Mesothelial cell of epicardium (in vitro differentiated cells): ENCODE data around the gene VEGFB. TPM values are rescaled to one million over a fixed set of nuclear protein-coding genes. Genes with fewer than 3 reads are reported as not detected.

Source experiments
- DNase-seq, 2 experiments: peaks; one replicate each; pipeline ENCODE4 v3.0.0; 2021; ENCODE audit warnings: low spot score in 2 of 2; ENCODE audit not compliant: unreplicated experiment in 2 of 2
- H3K27ac Mint-ChIP-seq: 2 replicates; pipeline ENCODE4 v1.8.0; 2021; ENCODE audit warnings: mixed read lengths
- H3K27me3 Mint-ChIP-seq: 2 replicates; pipeline ENCODE4 v1.8.0; 2021; ENCODE audit warnings: low read depth, mixed read lengths
- H3K36me3 Mint-ChIP-seq: 2 replicates; pipeline ENCODE4 v1.8.0; 2021; ENCODE audit warnings: mixed read lengths
- H3K4me1 Mint-ChIP-seq: 2 replicates; pipeline ENCODE4 v1.8.0; 2021; ENCODE audit warnings: mixed read lengths
- H3K4me3 Mint-ChIP-seq: 2 replicates; pipeline ENCODE4 v1.8.0; 2021; ENCODE audit warnings: mild to moderate bottlenecking, moderate library complexity, mixed read lengths
- H3K9me3 Mint-ChIP-seq: 2 replicates; pipeline ENCODE4 v1.8.0; 2021; ENCODE audit warnings: mixed read lengths
- total RNA-seq: library from RNA; stranded (reverse); gene quantifications from 3 replicates; pipeline ENCODE4 v1.2.1, GENCODE V29; 2021
- TF ChIP-seq, protein P1 (sequence below): fragments of 200-600 bp; sonication (generic); IDR thresholded peaks from one replicate; pipeline ENCODE4 v1.5.0; 2021; ENCODE audit warnings: antibody characterized with exemption; ENCODE audit not compliant: unreplicated experiment

VEGFB gene
- total RNA-seq, 1 donor from 2014 or later, result 83.2 TPM

DNA sequence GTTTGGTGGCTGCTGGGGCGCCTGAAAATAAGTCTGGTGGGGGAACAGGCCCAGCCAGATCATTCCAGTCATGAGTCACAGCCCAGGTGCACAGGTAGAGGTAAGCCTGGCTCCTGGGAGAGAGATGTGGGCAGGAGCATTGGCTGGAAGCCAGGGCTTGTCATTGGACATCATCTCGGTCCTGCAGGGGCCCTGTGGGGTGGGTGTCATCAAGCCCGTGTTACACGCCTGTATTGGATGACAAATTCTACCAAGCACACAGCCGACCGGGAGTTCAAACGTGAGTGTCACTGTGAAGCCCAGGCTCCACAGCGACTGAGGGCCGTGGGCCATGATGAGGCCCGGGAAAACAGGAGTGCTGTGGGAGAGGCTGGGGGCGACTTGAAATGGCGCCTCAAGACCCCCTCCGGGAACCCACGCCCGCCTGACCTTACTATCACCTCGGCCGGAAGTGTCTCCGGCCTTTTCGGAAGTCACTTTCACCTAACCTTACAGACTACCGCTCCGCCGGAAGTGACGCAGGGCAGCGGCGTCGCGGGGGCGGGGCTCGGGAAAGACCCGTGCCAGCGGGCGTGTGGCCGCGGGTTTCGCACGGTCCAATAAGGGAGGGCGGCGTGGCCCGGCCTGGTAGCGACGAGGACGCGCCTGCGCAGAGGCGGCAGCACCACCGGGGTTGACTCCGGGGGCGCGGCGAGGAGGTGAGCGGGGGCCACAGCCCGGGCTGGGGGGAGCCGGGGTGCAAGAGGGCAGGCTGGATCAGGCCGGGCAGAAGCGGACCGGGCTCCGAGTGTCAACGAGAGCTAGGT lies 6.3 kb downstream of the VEGFB start, which contains the start of gene FKBP2:
Gene FKBP2, plus strand, starts transcription at position 661 of the 806 bp plus-strand sequence. CDS start 1,293 bp downstream, outside the sequence.
- H3K27ac Mint-ChIP-seq, result peak within 1 kb of the TSS; percentile 100
- DNase-seq, result peak; percentile 97 to 98
- TF ChIP-seq, protein P1, sequence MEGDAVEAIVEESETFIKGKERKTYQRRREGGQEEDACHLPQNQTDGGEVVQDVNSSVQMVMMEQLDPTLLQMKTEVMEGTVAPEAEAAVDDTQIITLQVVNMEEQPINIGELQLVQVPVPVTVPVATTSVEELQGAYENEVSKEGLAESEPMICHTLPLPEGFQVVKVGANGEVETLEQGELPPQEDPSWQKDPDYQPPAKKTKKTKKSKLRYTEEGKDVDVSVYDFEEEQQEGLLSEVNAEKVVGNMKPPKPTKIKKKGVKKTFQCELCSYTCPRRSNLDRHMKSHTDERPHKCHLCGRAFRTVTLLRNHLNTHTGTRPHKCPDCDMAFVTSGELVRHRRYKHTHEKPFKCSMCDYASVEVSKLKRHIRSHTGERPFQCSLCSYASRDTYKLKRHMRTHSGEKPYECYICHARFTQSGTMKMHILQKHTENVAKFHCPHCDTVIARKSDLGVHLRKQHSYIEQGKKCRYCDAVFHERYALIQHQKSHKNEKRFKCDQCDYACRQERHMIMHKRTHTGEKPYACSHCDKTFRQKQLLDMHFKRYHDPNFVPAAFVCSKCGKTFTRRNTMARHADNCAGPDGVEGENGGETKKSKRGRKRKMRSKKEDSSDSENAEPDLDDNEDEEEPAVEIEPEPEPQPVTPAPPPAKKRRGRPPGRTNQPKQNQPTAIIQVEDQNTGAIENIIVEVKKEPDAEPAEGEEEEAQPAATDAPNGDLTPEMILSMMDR, result no peak
- no peaks in the 10 kb centered on the region for H3K27me3 Mint-ChIP-seq
- peaks cover 3% of the 10 kb centered on the region for H3K36me3 Mint-ChIP-seq
- peaks cover 23% of the 10 kb centered on the region for H3K4me1 Mint-ChIP-seq
- H3K9me3 Mint-ChIP-seq, result no peaks in the 10 kb centered on the region
- peak within 1 kb of the TSS; percentile 90 for H3K4me3 Mint-ChIP-seq

DNA sequence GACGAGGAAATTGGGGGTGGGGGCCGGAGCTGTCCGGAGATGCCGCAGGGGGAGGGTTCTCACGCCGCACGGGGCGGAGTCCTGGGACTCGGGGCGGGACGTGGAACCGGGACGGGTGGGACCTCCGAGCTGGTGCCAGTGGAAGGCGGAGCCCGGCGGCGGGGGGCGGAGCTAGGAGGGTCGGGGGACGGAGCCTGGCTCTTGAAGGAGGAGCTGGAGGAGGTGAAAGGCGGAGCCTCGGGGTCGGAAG lies 6.8 kb downstream of the VEGFB start:
- no peaks in the 10 kb centered on the region for H3K9me3 Mint-ChIP-seq
- peak overlapping the region; percentile 90 for H3K4me3 Mint-ChIP-seq
- no peaks in the 10 kb centered on the region for H3K27me3 Mint-ChIP-seq
- TF ChIP-seq, protein P1, result no peak
- H3K4me1 Mint-ChIP-seq, result peaks cover 26% of the 10 kb centered on the region
- peak overlapping the region; percentile 100 for H3K27ac Mint-ChIP-seq
- DNase-seq, result peak in 1 of 2 experiments; percentile 100
- H3K36me3 Mint-ChIP-seq, result peaks cover 3% of the 10 kb centered on the region

DNA sequence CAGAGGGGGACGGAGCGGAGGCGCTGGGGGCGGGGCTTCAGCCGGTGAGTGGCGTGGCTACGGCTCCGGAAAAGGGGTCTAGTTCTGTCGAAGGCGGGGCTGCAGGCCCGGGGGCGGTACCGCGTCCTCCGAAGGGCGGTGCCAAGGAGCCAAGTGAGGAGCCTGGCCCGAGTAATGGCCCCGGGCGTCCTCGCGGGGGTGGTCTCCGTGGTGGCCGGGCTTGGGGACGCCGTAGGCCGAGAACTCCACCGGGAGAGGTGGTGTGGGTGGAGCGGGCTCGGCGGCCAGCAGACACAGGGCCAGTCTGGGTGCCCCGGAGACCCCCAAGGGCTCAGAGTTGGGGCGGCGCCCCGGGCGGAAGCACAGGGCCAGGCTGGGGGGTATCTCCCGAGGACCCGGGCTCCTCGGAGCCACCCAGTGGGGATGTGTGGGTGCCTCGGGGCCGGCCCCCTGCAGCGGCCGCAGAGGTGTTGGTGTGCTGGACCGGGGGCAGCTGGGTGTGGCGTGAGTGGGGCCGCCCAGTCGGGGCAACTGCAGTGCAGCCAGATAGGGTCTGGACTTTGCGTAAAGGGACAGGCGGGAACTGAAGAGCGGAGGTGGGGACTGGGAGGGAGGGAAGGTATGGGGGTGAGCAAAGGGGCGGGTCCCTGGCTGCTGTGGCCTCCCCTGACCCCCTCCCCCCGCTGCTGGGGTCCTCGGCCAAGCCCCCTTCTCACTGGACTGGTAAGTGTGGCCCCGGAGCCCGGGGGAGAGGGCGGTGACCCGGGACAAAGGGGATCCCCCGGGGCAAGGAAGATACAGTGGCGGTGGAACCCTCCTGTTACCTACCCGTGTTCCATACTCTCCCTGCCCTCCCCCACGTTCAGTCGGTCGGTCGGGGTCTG lies 7.3 kb downstream of the VEGFB start:
- Mint-ChIP-seq H3K27me3 (no peaks in the 10 kb centered on the region), H3K27ac (peak overlapping the region; percentile 100), H3K9me3 (no peaks in the 10 kb centered on the region), H3K36me3 (peaks cover 3% of the 10 kb centered on the region), H3K4me3 (peak overlapping the region; percentile 90), H3K4me1 (peaks cover 26% of the 10 kb centered on the region)
- TF ChIP-seq, protein P1, result no peak
- DNase-seq, result peak; percentile 48 to 100

DNA sequence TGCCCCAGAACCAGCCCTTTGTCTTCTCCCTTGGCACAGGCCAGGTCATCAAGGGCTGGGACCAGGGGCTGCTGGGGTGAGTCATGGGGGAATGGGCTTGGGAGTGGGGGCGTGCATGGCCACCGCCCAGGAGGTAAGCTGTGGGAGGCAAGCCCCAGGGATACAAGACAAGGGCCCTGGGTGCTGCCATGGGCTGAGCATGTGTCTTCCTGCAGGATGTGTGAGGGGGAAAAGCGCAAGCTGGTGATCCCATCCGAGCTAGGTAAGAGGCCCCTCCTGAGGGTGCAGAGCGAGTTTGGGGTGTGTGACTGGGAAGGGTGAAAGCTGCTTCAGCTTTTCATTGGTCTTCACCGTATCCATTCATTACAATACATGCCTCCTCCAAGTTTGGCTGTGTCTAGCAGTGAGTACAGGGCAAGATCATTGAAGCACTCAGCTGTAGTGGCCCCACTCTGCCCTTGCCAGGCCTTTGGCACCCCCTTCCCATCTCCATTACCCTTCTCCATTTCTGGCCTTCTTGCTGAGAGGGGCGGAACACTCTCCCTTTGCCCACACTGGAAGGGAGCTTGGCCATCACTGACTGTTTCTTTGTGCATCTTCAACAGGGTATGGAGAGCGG lies 9.0 kb downstream of the VEGFB start:
- TF ChIP-seq, protein P1, result no peak
- no peak for DNase-seq
- Mint-ChIP-seq H3K27me3 (no peaks in the 10 kb centered on the region), H3K9me3 (no peaks in the 10 kb centered on the region), H3K36me3 (no peaks in the 10 kb centered on the region), H3K4me1 (peaks cover 33% of the 10 kb centered on the region), H3K27ac (peak overlapping the region; percentile 36), H3K4me3 (peak overlapping the region; percentile 90)

DNA sequence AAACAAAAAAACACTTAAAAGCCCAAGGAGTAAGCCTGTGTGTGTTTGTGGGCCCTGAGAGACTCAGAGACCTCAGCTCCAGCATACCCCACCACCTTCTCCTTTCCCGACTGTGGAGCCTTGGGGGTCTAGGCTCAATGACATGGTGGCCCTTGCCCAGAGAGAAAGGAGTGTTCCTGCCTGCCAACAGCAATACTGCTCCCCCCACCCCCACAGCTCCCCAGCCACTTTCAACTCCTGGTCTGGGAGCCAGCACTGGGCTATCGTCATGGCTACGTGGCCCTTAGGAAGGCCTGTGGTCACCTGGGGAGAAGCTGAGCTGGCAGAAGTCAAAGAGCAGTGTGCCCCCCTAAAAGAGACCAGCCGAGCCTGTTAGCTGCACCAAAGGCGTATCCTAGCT lies 9.7 kb downstream of the VEGFB start:
- H3K36me3 Mint-ChIP-seq, result no peaks in the 10 kb centered on the region
- H3K27ac Mint-ChIP-seq, result no peak overlapping the region

More for the DNA sequence above, 9.7 kb downstream of the VEGFB start:
- Mint-ChIP-seq H3K4me3 (peak overlapping the region; percentile 90), H3K27me3 (no peaks in the 10 kb centered on the region), H3K4me1 (peaks cover 33% of the 10 kb centered on the region), H3K9me3 (no peaks in the 10 kb centered on the region)
- TF ChIP-seq, protein P1, result no peak
- DNase-seq, result no peak
